GM19324 (cell line): ENCODE results near the gene CREB3L4.

ENCODE experiments used
- ATAC-seq: cut with Tn5 transposase; IDR thresholded peaks from one replicate; pipeline ENCODE4 v1.9.1; 2021; ENCODE audit warnings: mild to moderate bottlenecking, moderate library complexity; ENCODE audit not compliant: unreplicated experiment, low FRiP score

The CREB3L4 gene

GRCh38 chr1:153936011-153936802 is 31.5 kb upstream of the CREB3L4 start:
- ATAC-seq = no peak

GRCh38 chr1:153937331-153937730 is 30.4 kb upstream of the CREB3L4 start:
- ATAC-seq = no peak

- ATAC-seq = no peak
These were observed 28.7 kb upstream of the CREB3L4 start for GRCh38 chr1:153938996-153939395.

GRCh38 chr1:153939476-153939875 is 28.2 kb upstream of the CREB3L4 start:
- no peak for ATAC-seq

- ATAC-seq = no peak
These were observed 26.9 kb upstream of the CREB3L4 start for GRCh38 chr1:153940756-153941155.

GRCh38 chr1:153941826-153942725 is 25.6 kb upstream of the CREB3L4 start:
- no peak for ATAC-seq

GRCh38 chr1:153942766-153943549 is 24.7 kb upstream of the CREB3L4 start:
- ATAC-seq = no peak

- ATAC-seq = no peak
These were observed 23.5 kb upstream of the CREB3L4 start for GRCh38 chr1:153944005-153944826.

GRCh38 chr1:153944827-153945117 is 22.9 kb upstream of the CREB3L4 start:
- no peak for ATAC-seq

GRCh38 chr1:153945131-153945794 is 22.4 kb upstream of the CREB3L4 start:
- ATAC-seq = no peak

GRCh38 chr1:153945795-153946621 is 21.7 kb upstream of the CREB3L4 start:
- peak; percentile 76 for ATAC-seq

GRCh38 chr1:153946622-153947241 is 21.0 kb upstream of the CREB3L4 start, which contains the start of gene DENND4B:
TSS of gene DENND4B (minus strand) at chr1:153946718. CDS start at chr1:153944374, 2,344 bp downstream.
- ATAC-seq = peak; percentile 67

GRCh38 chr1:153951183-153951582 is 16.5 kb upstream of the CREB3L4 start:
- no peak for ATAC-seq

- no peak for ATAC-seq
These were observed 15.9 kb upstream of the CREB3L4 start for GRCh38 chr1:153951801-153952200.

- ATAC-seq = no peak
These were observed 13.8 kb upstream of the CREB3L4 start for GRCh38 chr1:153953859-153954365.

- ATAC-seq = no peak
These were observed 12.9 kb upstream of the CREB3L4 start for GRCh38 chr1:153954826-153955225.

- ATAC-seq = no peak
These were observed 10.5 kb upstream of the CREB3L4 start for GRCh38 chr1:153956997-153957715.
